Thymus (tissue), 11 donors: ENCODE results near the gene ANKH. TPM values are rescaled to one million over a fixed set of nuclear protein-coding genes. Genes with fewer than 3 reads are reported as not detected.
"Not testable (repeated sequence)": the region's sequence is repeated elsewhere in the genome, so short reads cannot be mapped to it uniquely, and the experiment has no call there.

Source experiments
- DNase-seq, 9 donors: peaks; one replicate each; pipeline ENCODE4 v3.0.0-alpha.2; 2013; ENCODE audit warnings: low spot score in 9 of 9, low read depth in 6 of 9, missing footprints in 1 of 9
- H3K27ac ChIP-seq, 2 donors: one replicate each; pipeline ENCODE4 v1.5.1; 2013; ENCODE audit warnings: control low read depth in 1 of 2, low read depth in 1 of 2, low read length in 1 of 2, mild to moderate bottlenecking in 1 of 2, moderate library complexity in 1 of 2
- H3K27me3 ChIP-seq, 2 donors: one replicate each; pipeline ENCODE4 v1.5.1; 2013; ENCODE audit warnings: low read length in 1 of 2; ENCODE audit not compliant: control insufficient read depth in 2 of 2, insufficient read depth in 1 of 2
- H3K36me3 ChIP-seq, 2 donors: one replicate each; pipeline ENCODE4 v1.5.1; 2013; ENCODE audit warnings: low read length in 1 of 2, mild to moderate bottlenecking in 1 of 2, moderate library complexity in 1 of 2; ENCODE audit not compliant: control insufficient read depth in 2 of 2, insufficient read depth in 2 of 2
- H3K4me1 ChIP-seq, 2 donors: one replicate each; pipeline ENCODE4 v1.5.1; 2013; ENCODE audit warnings: low read length in 2 of 2; ENCODE audit not compliant: control insufficient read depth in 2 of 2, insufficient read depth in 2 of 2
- H3K4me3 ChIP-seq, 2 donors: one replicate each; pipeline ENCODE4 v1.5.1; 2013; ENCODE audit warnings: low read length in 2 of 2, control low read depth in 1 of 2, mild to moderate bottlenecking in 1 of 2
- H3K9me3 ChIP-seq, 2 donors: one replicate each; pipeline ENCODE4 v1.5.1; 2013; ENCODE audit warnings: low read length in 1 of 2, mild to moderate bottlenecking in 1 of 2; ENCODE audit not compliant: control insufficient read depth in 2 of 2, insufficient read depth in 1 of 2
- WGBS: extraction: QIAGEN DNeasy Blood & Tissue Kit; methylation state at CpG from one replicate; pipeline ENCODE4 v1.1.7; 2013; 5-methylcytosine and 5-hydroxymethylcytosine counted together
- polyA plus RNA-seq: library from polyadenylated mRNA; stranded (reverse); fragments of 200-250 nt; gene quantifications from one replicate; pipeline ENCODE4 v1.2.3, GENCODE V29; 2013
- total RNA-seq: library from RNA; stranded (reverse); fragments of 120-200 nt; gene quantifications from one replicate; pipeline ENCODE4 v1.2.4, GENCODE V29; 2013
- donor health status: healthy.

ANKH gene
- total and polyA plus RNA-seq, 2 donors: 17.3 to 29.8 TPM

DNA sequence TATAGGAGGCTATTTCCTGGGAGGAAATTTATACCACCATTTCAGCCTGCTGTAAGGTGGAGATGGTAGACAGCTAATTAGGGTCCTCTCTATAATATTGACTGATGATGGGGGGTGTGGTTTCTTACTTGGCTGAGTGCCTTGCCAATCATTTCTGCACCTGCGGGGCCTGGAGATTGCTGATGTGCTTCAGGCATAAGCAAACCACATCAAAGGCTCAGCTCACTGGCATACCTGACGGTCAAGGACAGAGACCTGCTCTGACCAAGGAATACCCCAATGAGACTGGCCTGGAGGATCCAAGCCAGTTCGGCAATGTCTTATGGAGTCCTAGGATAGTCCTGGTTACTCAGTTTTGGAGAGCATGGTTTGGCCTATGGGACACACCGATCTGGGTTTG is 29.5 kb downstream of the ANKH start:
- H3K4me1 ChIP-seq: peaks cover 0 to 3% of the 10 kb centered on the region in 2 donors
- H3K9me3 ChIP-seq: no peaks in the 10 kb centered on the region
- no peaks in the 10 kb centered on the region for H3K27me3 ChIP-seq
- no peak overlapping the region for H3K27ac ChIP-seq
- peaks cover 0 to 4% of the 10 kb centered on the region in 2 donors for H3K36me3 ChIP-seq
- no peak for DNase-seq
- no peak overlapping the region for H3K4me3 ChIP-seq
- 69% methylated on average over 4 of the region's 4 CpGs for WGBS

DNA sequence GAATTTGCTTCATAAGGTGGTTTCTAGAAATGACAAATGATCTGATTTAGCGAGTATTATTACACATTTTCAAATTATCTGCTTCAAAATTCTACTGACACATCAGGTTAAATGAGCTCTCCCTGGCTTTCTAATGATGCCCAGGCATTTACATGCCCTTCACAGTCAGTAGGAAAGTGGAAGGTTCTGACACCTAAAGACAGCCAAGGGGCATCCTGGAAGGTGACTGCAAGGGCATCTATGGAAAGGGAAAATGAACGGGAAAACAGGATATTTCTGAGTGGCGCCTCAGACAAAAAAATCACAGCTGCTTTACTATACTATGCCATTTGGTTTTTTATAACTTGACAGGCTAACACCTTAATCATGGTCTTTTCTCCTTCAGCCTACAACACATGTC is 31.0 kb downstream of the ANKH start:
- Histone ChIP-seq H3K9me3 (no peaks in the 10 kb centered on the region), H3K27me3 (no peaks in the 10 kb centered on the region), H3K4me1 (peaks cover 0 to 3% of the 10 kb centered on the region in 2 donors), H3K27ac (no peak overlapping the region), H3K4me3 (no peak overlapping the region), H3K36me3 (peaks cover 0 to 4% of the 10 kb centered on the region in 2 donors)
- 97% methylated on average over 3 of the region's 3 CpGs for WGBS
- DNase-seq: no peak

DNA sequence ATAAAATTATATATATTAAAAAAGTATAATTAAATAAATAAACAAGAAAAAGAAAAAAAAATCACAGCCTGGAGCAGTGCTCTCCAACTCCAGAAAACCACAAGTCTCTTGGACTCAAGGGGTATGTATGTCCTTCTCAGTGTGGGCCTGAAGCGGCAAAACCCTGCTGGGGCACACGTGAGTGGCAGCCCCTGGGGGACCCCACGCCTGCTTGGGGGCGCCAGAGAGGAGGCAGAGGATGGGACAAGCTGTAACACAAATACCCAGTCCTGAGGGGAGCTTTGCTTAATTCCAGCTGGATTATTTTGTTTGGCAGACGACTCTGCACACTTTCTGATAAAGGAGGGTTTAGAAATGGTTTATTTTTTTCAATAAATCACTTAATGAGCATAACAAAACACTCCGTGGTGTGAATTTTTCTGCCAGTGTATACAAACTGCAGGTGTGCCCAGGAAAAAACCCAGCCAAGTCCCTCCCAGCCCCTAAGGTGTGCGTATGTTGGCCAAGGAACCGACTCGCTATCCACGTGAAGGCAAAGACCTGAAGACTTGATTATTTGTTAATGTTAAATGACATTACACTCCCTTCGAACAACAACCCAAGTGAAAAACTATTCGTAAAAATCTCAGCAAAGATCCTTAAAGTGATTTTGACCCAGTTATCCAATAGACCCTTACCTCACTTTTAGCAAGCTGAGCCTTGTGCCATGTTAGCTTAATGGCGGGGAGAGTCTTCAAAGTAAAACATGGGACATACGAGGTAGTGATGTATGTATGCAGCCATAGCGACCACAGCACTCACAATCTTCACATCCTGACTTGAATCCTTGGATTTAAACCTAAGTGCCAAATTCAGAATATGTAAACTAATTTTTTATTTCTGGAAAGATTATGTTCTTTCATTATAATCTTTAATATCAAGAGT is 32.9 kb downstream of the ANKH start:
- 96% methylated on average over 15 of the region's 15 CpGs for WGBS
- peaks cover 0 to 4% of the 10 kb centered on the region in 2 donors for H3K36me3 ChIP-seq
- no peak overlapping the region for H3K4me3 ChIP-seq
- no peak for DNase-seq
- H3K4me1 ChIP-seq: peaks cover 0 to 3% of the 10 kb centered on the region in 2 donors
- no peaks in the 10 kb centered on the region for H3K27me3 ChIP-seq
- H3K27ac ChIP-seq: no peak overlapping the region
- H3K9me3 ChIP-seq: no peaks in the 10 kb centered on the region

DNA sequence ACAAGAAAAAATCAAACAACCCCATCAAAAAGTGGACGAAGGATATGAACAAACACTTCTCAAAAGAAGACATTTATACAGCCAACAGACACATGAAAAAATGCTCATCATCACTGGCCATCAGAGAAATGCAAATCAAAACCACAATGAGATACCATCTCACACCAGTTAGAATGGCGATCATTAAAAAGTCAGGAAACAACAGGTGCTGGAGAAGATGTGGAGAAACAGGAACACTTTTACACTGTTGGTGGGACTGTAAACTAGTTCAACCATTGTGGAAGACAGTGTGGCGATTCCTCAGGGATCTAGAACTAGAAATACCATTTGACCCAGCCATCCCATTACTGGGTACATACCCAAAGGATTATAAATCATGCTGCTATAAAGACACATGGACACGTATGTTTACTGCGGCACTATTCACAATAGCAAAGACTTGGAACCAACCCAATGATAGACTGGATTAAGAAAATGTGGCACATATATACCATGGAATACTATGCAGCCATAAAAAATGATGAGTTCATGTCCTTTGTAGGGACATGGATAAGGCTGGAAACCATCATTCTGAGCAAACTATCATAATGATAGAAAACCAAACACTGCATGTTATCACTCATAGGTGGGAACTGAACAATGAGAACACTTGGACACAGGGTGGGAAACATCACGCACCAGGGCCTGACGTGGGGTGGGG is 34.0 kb downstream of the ANKH start:
- H3K27me3 ChIP-seq, H3K36me3 ChIP-seq, DNase-seq, H3K4me1 ChIP-seq, H3K9me3 ChIP-seq, H3K27ac ChIP-seq, H3K4me3 ChIP-seq: not testable (repeated sequence)
- 98% methylated on average over 5 of the region's 7 CpGs for WGBS

DNA sequence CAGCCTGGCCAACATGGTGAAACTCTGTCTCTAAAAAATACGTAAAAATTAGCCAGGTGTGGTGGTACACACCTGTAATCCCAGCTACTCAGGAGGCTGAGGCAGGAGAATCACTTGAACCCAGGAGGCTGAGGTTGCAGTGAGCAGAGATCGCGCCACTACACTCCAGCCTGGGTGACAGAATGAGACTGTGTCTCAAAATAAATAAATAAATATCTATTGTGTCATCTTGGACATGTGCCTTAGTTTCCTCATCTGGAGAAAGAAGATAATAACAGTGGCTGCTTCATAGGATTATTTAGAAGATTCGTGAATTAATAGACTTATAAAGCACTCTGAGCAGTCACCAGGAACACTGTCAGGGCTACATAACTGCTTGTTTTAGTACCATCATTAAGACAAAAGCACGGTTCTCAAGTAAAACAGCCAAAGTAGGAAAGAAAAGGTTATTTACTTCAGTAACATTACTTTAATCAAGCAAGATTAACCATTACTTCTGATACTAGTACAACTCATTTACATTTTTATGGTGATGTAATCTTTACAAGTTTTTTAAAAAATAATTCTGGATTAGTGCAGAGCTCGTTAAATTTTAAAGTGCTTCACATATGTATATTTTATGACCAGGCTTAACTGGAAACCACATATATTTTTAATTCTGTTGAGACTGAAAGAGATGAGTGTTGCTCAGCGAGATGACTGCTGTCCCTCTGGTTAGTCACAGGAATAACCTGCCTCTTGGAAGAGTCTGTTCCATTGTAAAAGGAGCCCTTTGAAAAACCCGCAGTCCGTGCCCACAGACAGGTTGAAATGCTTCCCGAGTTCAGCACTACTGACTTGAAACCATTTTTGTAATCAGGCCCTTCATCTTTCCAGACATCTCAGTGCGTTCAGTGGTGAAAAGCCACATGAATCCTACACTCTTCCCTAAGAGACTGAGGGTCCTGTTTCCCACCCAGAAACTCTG is 36.7 kb downstream of the ANKH start:
- no peaks in the 10 kb centered on the region for H3K27me3 ChIP-seq
- H3K9me3 ChIP-seq: no peaks in the 10 kb centered on the region
- H3K36me3 ChIP-seq: no peaks in the 10 kb centered on the region
- WGBS: 97% methylated on average over 11 of the region's 11 CpGs
- DNase-seq: no peak
- H3K27ac ChIP-seq: no peak overlapping the region
- no peaks in the 10 kb centered on the region for H3K4me1 ChIP-seq
- H3K4me3 ChIP-seq: no peak overlapping the region

DNA sequence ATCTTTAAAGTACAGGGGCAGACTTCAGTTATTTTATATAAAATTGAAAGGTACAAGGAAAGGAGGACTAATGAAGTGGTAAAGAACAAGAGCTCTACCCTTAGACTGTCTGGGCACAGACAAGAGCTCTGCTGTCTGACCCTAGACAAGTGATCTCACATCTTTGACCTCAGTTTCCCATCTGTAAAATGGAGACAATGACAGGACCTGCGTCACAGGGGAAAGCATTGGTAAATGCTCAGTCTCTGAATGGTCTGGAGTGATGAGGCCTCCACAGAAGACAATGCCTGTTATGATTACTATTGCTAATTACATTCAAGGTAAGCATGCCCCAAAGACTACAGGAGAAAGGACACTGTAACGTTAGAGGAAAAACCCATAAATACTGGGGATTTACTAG is 37.5 kb downstream of the ANKH start:
- Histone ChIP-seq H3K27ac (no peak overlapping the region), H3K27me3 (no peaks in the 10 kb centered on the region), H3K4me3 (no peak overlapping the region), H3K36me3 (no peaks in the 10 kb centered on the region), H3K9me3 (no peaks in the 10 kb centered on the region), H3K4me1 (no peaks in the 10 kb centered on the region)
- DNase-seq: no peak
- 97% methylated on average over 2 of the region's 2 CpGs for WGBS

DNA sequence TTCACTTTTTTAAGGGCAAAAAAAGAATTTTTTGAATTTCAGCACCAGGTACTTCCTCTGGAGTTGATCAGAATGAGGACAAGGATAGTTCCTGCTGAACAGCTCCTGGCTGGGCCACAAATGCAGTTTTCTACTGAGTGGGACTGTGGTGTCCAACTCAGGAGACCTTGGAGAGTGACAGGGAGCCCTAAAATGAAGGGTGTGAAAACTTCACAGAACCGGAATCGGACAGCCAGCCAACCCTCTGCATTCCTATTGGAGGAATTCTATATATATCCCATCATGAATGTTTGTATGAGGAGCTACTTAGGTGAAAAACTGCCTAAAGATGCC is 40.6 kb downstream of the ANKH start:
- Histone ChIP-seq H3K27ac (no peak overlapping the region), H3K36me3 (no peaks in the 10 kb centered on the region), H3K27me3 (no peaks in the 10 kb centered on the region), H3K9me3 (no peaks in the 10 kb centered on the region), H3K4me1 (peaks cover 0 to 2% of the 10 kb centered on the region in 2 donors), H3K4me3 (no peak overlapping the region)
- DNase-seq: no peak
- 98% methylated on average over 2 of the region's 2 CpGs for WGBS

DNA sequence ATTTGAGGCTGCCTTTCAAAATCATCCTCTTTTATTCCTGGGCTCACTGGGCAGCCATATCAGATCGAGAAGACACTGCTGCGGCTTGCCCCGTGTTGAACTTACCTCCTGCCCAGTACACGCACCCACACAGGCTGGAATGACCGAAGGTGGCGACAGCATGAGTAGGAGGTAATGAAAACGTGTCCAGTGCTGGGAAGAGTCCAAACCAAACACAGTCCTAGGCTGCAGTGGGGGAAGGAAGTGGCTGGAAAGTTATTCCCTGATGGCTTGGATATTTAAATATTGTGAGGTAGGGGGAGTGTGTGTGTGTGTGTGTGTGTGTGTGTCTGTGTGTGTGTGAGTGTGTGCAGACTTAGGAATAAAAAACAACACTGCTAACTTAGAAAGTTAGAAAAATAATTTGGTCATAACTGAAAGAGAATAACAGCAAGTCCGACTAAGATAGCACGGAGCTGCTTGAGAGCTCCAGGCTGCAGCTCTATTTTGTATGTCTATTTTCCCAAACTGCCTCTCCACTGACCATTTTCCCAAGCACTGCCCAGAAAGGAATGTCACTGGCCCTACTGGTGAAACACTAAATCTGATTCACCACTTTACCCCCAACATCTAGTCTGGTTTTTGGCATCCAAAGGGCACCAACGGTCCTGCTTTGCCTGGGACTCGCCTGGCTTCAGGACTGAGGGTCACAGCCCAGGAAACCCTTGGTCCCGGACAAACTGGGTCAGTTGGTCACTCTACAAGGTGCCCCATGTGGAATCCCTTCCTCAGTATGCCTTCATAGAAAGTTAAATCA is 41.2 kb downstream of the ANKH start:
- Histone ChIP-seq H3K4me1 (peaks cover 0 to 2% of the 10 kb centered on the region in 2 donors), H3K36me3 (no peaks in the 10 kb centered on the region), H3K27me3 (no peaks in the 10 kb centered on the region), H3K27ac (no peak overlapping the region), H3K9me3 (no peaks in the 10 kb centered on the region), H3K4me3 (no peak overlapping the region)
- 97% methylated on average over 12 of the region's 12 CpGs for WGBS
- no peak for DNase-seq
